Testis (tissue), 2 donors: ENCODE measurements around the gene CPVL.

Source experiments
- CTCF ChIP-seq, 3 experiments: fragments of 450-650 bp in 2 of 3; fragments of 200-600 bp in 1 of 3; sonication (generic) in 1 of 3; IDR thresholded peaks; one replicate each; pipeline ENCODE4 v1.5.1; 2016 to 2019; ENCODE audit warnings: antibody characterized with exemption in 3 of 3, mild to moderate bottlenecking in 2 of 3, moderate library complexity in 1 of 3
- POLR2A ChIP-seq: fragments of 450-650 bp; IDR thresholded peaks from one replicate; pipeline ENCODE4 v1.6.1; 2017; ENCODE audit warnings: antibody characterized with exemption, mild to moderate bottlenecking, moderate library complexity

- TF ChIP-seq CTCF (IDR thresholded peaks at IDR 0.05) (no peak), POLR2A (no peak)
Measured at GRCh38 chr7:29192323-29192722, 46.0 kb upstream of the CPVL start.
